Nephron progenitor cell (in vitro differentiated cells): ENCODE results near the gene TMTC2.

ENCODE experiments used
- DNase-seq: peaks from one replicate; pipeline ENCODE4 v3.0.0; 2021
- H3K27ac Mint-ChIP-seq: 2 replicates; pipeline ENCODE4 v1.8.0; 2021; ENCODE audit warnings: mild to moderate bottlenecking, moderate library complexity, mixed read lengths
- H3K27me3 Mint-ChIP-seq: 2 replicates; pipeline ENCODE4 v1.8.0; 2021; ENCODE audit warnings: mild to moderate bottlenecking, low read depth, mixed read lengths; ENCODE audit not compliant: poor library complexity
- H3K36me3 Mint-ChIP-seq: 2 replicates; pipeline ENCODE4 v1.8.0; 2021; ENCODE audit warnings: low read depth, mixed read lengths
- H3K4me1 Mint-ChIP-seq: 2 replicates; pipeline ENCODE4 v1.8.0; 2021; ENCODE audit warnings: mixed read lengths
- H3K4me3 Mint-ChIP-seq: 2 replicates; pipeline ENCODE4 v1.8.0; 2021; ENCODE audit warnings: mild to moderate bottlenecking, moderate library complexity, mixed read lengths
- H3K9me3 Mint-ChIP-seq: 2 replicates; pipeline ENCODE4 v1.8.0; 2021; ENCODE audit warnings: mild to moderate bottlenecking, moderate library complexity, mixed read lengths
- TF ChIP-seq, protein P1 (sequence below): fragments of 200-600 bp; sonication (generic); IDR thresholded peaks from 2 replicates; pipeline ENCODE4 v1.5.0; 2021; ENCODE audit warnings: antibody characterized with exemption

The TMTC2 gene

GRCh38 chr12:83052890-83053541 lies 366.3 kb downstream of the TMTC2 start:
- no peaks in the 10 kb centered on the region for H3K9me3 Mint-ChIP-seq
- no peak overlapping the region for H3K4me3 Mint-ChIP-seq
- DNase-seq: no peak
- no peaks in the 10 kb centered on the region for H3K4me1 Mint-ChIP-seq
- TF ChIP-seq, protein P1, sequence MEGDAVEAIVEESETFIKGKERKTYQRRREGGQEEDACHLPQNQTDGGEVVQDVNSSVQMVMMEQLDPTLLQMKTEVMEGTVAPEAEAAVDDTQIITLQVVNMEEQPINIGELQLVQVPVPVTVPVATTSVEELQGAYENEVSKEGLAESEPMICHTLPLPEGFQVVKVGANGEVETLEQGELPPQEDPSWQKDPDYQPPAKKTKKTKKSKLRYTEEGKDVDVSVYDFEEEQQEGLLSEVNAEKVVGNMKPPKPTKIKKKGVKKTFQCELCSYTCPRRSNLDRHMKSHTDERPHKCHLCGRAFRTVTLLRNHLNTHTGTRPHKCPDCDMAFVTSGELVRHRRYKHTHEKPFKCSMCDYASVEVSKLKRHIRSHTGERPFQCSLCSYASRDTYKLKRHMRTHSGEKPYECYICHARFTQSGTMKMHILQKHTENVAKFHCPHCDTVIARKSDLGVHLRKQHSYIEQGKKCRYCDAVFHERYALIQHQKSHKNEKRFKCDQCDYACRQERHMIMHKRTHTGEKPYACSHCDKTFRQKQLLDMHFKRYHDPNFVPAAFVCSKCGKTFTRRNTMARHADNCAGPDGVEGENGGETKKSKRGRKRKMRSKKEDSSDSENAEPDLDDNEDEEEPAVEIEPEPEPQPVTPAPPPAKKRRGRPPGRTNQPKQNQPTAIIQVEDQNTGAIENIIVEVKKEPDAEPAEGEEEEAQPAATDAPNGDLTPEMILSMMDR: no peak
- peaks cover 9% of the 10 kb centered on the region for H3K36me3 Mint-ChIP-seq
- no peak overlapping the region for H3K27ac Mint-ChIP-seq
- peaks cover 4% of the 10 kb centered on the region for H3K27me3 Mint-ChIP-seq

- peaks cover 1% of the 10 kb centered on the region for H3K4me1 Mint-ChIP-seq
- H3K9me3 Mint-ChIP-seq: no peaks in the 10 kb centered on the region
- no peak overlapping the region for H3K27ac Mint-ChIP-seq
- TF ChIP-seq, protein P1: no peak
- peaks cover 4% of the 10 kb centered on the region for H3K27me3 Mint-ChIP-seq
- no peak overlapping the region for H3K4me3 Mint-ChIP-seq
- no peak for DNase-seq
- H3K36me3 Mint-ChIP-seq: peaks cover 9% of the 10 kb centered on the region
These were observed 370.7 kb downstream of the TMTC2 start for GRCh38 chr12:83057436-83057835.

DNA sequence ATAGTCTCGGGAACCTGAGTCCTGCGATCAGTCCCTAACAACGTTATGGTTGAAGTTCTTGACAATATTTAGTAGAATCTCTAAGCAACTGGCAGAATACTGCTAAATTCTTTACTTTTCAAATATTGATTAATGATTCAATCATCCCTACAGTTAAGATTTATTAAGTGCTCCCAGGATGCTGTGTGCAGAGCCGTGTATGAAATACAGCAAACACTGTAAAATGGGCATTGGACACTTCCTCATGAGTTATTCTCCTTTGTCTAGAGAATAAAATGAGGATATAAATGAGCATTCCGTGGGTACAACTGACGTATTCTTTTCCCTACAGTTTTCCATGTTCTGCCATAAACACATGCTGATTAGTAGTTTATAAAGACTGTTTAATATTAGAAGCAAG lies 372.4 kb downstream of the TMTC2 start:
- no peak overlapping the region for H3K4me3 Mint-ChIP-seq
- no peak for DNase-seq
- H3K9me3 Mint-ChIP-seq: no peaks in the 10 kb centered on the region
- peaks cover 4% of the 10 kb centered on the region for H3K27me3 Mint-ChIP-seq
- TF ChIP-seq, protein P1: no peak
- peaks cover 9% of the 10 kb centered on the region for H3K36me3 Mint-ChIP-seq
- H3K4me1 Mint-ChIP-seq: peaks cover 9% of the 10 kb centered on the region
- H3K27ac Mint-ChIP-seq: peak overlapping the region; percentile 35

DNA sequence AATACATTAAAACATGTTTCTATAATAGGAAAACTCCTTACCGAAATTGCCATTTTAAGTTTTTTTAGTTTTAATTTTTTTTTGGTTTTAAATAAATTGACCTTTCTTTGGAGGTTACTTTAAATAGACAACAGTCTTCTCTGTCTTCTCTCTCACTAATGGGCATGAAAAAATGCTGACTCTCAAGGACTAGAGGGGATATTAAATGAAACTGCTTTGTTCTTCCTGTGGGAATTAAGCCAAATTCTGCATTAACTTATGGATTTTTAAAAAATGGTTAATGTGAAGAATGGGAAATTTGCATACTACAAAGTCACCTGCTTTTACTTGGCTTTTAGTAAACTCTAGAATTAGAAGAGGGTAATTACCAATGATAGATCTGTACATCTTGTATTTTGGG lies 378.9 kb downstream of the TMTC2 start:
- Mint-ChIP-seq H3K27ac (no peak overlapping the region), H3K4me3 (no peak overlapping the region), H3K4me1 (peaks cover 16% of the 10 kb centered on the region), H3K9me3 (peaks cover 18% of the 10 kb centered on the region), H3K36me3 (peaks cover 19% of the 10 kb centered on the region), H3K27me3 (no peaks in the 10 kb centered on the region)
- DNase-seq: no peak
- TF ChIP-seq, protein P1: no peak

DNA sequence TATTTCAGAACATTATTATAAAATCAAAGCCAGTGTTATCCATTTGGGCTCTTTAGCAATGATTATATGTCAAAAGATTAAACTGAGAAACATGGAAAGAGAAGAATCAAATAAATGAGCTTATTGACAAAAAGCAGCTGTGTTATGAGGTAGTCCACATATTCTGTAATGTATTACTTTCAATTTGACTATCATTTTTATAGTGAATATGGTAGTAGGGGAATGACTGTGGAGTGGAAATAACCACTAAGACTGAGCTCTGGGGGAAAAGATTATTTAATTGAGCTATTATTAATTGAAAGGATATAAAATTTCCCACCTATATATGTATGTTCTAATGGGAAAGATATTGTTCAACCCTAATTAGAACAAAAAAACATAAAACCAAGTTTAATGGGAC lies 381.3 kb downstream of the TMTC2 start:
- H3K4me3 Mint-ChIP-seq: no peak overlapping the region
- peaks cover 41% of the 10 kb centered on the region for H3K9me3 Mint-ChIP-seq
- H3K4me1 Mint-ChIP-seq: peaks cover 10% of the 10 kb centered on the region
- no peak for DNase-seq
- no peaks in the 10 kb centered on the region for H3K27me3 Mint-ChIP-seq
- peaks cover 40% of the 10 kb centered on the region for H3K36me3 Mint-ChIP-seq
- no peak overlapping the region for H3K27ac Mint-ChIP-seq
- TF ChIP-seq, protein P1: no peak

GRCh38 chr12:83074358-83074894 lies 387.7 kb downstream of the TMTC2 start:
- Mint-ChIP-seq H3K27ac (no peak overlapping the region), H3K4me1 (no peaks in the 10 kb centered on the region), H3K36me3 (peaks cover 64% of the 10 kb centered on the region), H3K4me3 (no peak overlapping the region), H3K27me3 (no peaks in the 10 kb centered on the region), H3K9me3 (peaks cover 56% of the 10 kb centered on the region)
- no peak for DNase-seq
- TF ChIP-seq, protein P1: no peak
